ENCODE measurements around the gene PHC2. TPM values are rescaled to one million over a fixed set of nuclear protein-coding genes. Genes with fewer than 3 reads are reported as not detected.

Gene PHC2
- total RNA-seq, 1 donor from 2014 or later, result 65.0 TPM

DNA sequence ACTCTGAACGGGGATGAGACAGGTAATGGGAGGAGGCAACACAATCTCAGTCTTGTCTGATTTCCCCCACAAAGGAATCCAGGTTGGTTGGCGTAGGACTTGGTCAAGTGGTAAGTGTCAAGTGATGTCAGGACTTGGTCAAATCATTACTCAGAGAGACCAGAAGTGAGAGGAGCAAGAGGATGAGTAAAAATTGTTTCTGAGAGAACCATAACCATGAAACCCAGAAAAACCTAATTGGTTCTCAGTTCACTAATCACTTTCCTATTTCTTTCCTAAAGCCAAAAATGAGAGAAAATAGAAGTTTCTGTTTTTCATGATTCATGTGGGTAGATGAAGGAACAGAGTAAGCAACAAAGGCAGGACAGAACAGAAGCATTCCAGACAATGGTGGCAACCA is 5.0 kb downstream of the PHC2 start:
- peaks cover 2% of the 10 kb centered on the region for H3K9me3 Mint-ChIP-seq

DNA sequence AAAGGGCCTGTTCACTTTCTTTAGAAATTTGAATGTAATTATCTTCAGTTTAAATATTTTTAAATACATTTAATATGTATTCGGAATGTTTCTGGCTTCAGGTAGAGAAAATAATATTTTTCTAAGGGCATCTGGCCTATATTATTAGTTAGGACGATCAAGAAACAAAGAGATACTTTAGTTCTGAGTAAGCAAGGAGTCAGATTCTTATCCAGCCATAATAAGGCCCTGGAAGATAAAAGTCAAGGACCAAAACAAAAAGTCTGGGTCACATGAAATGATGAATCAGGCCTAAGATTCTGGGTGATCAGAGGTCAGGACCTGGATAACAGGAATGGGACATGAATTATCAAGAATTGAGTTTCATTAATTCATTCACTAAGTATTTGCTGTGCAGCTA is 6.3 kb downstream of the PHC2 start:
- H3K79me2 ChIP-seq (ENCODE audit: low read depth), result no peaks in the 10 kb centered on the region
- H3K4me2 ChIP-seq, result peak overlapping the region; percentile 53

More for the DNA sequence above, 5.0 kb downstream of the PHC2 start:
- Mint-ChIP-seq H3K4me3 (no peak overlapping the region), H3K4me1 (peaks cover 4% of the 10 kb centered on the region), H3K36me3 (peaks cover 2% of the 10 kb centered on the region), H3K27me3 (ENCODE audit: insufficient read depth, low read depth) (no peaks in the 10 kb centered on the region), H3K27ac (no peak overlapping the region)
- Histone ChIP-seq H3K79me2 (ENCODE audit: low read depth) (no peaks in the 10 kb centered on the region), H3K4me3 (no peak overlapping the region), H3K4me1 (peaks cover 30% of the 10 kb centered on the region), H3K36me3 (no peaks in the 10 kb centered on the region), H3K9me3 (ENCODE audit: low read depth) (no peaks in the 10 kb centered on the region), H3K4me2 (no peak overlapping the region), H3K9ac (no peak overlapping the region), H3K27me3 (peaks cover 28% of the 10 kb centered on the region), H3F3A (ENCODE audit: low read depth) (peaks cover 22% of the 10 kb centered on the region), H2AFZ (replicated peaks) (no peak overlapping the region), H4K20me1 (ENCODE audit: low read depth) (peaks cover 12% of the 10 kb centered on the region), H3K27ac (no peak overlapping the region)
- DNase-seq (ENCODE audit: low spot score), result no peak
- TF ChIP-seq, protein P1, sequence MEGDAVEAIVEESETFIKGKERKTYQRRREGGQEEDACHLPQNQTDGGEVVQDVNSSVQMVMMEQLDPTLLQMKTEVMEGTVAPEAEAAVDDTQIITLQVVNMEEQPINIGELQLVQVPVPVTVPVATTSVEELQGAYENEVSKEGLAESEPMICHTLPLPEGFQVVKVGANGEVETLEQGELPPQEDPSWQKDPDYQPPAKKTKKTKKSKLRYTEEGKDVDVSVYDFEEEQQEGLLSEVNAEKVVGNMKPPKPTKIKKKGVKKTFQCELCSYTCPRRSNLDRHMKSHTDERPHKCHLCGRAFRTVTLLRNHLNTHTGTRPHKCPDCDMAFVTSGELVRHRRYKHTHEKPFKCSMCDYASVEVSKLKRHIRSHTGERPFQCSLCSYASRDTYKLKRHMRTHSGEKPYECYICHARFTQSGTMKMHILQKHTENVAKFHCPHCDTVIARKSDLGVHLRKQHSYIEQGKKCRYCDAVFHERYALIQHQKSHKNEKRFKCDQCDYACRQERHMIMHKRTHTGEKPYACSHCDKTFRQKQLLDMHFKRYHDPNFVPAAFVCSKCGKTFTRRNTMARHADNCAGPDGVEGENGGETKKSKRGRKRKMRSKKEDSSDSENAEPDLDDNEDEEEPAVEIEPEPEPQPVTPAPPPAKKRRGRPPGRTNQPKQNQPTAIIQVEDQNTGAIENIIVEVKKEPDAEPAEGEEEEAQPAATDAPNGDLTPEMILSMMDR (IDR thresholded peaks at IDR 0.05), result no peak
- no peak for TF ChIP-seq EZH2phosphoT487 (IDR thresholded peaks at IDR 0.05)
- no peak for TF ChIP-seq EZH2 (IDR thresholded peaks at IDR 0.05)

DNA sequence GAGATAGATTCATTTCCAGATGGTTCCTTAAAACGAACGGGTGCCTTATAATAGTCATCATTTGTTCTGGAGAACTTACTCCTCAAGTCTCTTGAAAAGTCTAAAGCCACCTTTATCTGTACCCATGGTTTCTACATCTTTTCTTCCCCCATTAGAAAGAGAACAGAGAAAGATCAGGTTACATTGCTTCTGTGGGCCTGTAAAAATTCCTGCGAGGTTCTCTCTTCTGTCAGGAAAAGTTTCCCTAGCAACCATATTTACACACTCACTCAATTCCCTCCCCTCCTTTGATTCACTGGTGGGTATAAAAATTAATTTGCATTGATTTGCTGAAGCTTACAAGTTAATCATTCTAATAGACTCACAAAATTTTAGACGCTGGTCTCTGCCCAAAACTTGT is 6.7 kb downstream of the PHC2 start:
- Mint-ChIP-seq H3K36me3 (peaks cover 2% of the 10 kb centered on the region), H3K27me3 (ENCODE audit: insufficient read depth, low read depth) (no peaks in the 10 kb centered on the region), H3K4me1 (peaks cover 4% of the 10 kb centered on the region), H3K4me3 (no peak overlapping the region), H3K9me3 (peaks cover 9% of the 10 kb centered on the region), H3K27ac (peak overlapping the region; percentile 4)
- H3K4me3 ChIP-seq, result no peak overlapping the region
- TF ChIP-seq EZH2phosphoT487 (IDR thresholded peaks at IDR 0.05), result no peak
- TF ChIP-seq, protein P1 (IDR thresholded peaks at IDR 0.05), result no peak
- TF ChIP-seq EZH2 (IDR thresholded peaks at IDR 0.05), result no peak
- H2AFZ ChIP-seq (replicated peaks), result no peak overlapping the region
- no peaks in the 10 kb centered on the region for H3K79me2 ChIP-seq (ENCODE audit: low read depth)
- peaks cover 4% of the 10 kb centered on the region for H4K20me1 ChIP-seq (ENCODE audit: low read depth)
- H3K4me1 ChIP-seq, result peaks cover 18% of the 10 kb centered on the region
- H3K9me3 ChIP-seq (ENCODE audit: low read depth), result no peaks in the 10 kb centered on the region
- H3K27me3 ChIP-seq, result peaks cover 15% of the 10 kb centered on the region
- no peaks in the 10 kb centered on the region for H3K36me3 ChIP-seq
- peak; percentile 12 for DNase-seq (ENCODE audit: low spot score)
- H3K9ac ChIP-seq, result no peak overlapping the region
- H3K27ac ChIP-seq, result no peak overlapping the region
- H3K4me2 ChIP-seq, result peak overlapping the region; percentile 53
- peaks cover 11% of the 10 kb centered on the region for H3F3A ChIP-seq (ENCODE audit: low read depth)

More for the DNA sequence above, 6.3 kb downstream of the PHC2 start:
- Histone ChIP-seq H3K9ac (no peak overlapping the region), H3K4me1 (peaks cover 22% of the 10 kb centered on the region), H3K9me3 (ENCODE audit: low read depth) (no peaks in the 10 kb centered on the region), H4K20me1 (ENCODE audit: low read depth) (peaks cover 8% of the 10 kb centered on the region), H3K27ac (no peak overlapping the region), H2AFZ (replicated peaks) (no peak overlapping the region), H3K36me3 (no peaks in the 10 kb centered on the region), H3K4me3 (no peak overlapping the region), H3K27me3 (peaks cover 19% of the 10 kb centered on the region), H3F3A (ENCODE audit: low read depth) (peaks cover 15% of the 10 kb centered on the region)
- Mint-ChIP-seq H3K4me1 (peaks cover 4% of the 10 kb centered on the region), H3K36me3 (peaks cover 2% of the 10 kb centered on the region), H3K27me3 (ENCODE audit: insufficient read depth, low read depth) (no peaks in the 10 kb centered on the region), H3K27ac (no peak overlapping the region), H3K4me3 (no peak overlapping the region), H3K9me3 (peaks cover 5% of the 10 kb centered on the region)
- TF ChIP-seq EZH2phosphoT487 (IDR thresholded peaks at IDR 0.05) (no peak), EZH2 (IDR thresholded peaks at IDR 0.05) (no peak)
- TF ChIP-seq, protein P1 (IDR thresholded peaks at IDR 0.05), result no peak
- DNase-seq (ENCODE audit: low spot score), result no peak
